ENCODE results near the gene RBM10. TPM values are rescaled to one million over a fixed set of nuclear protein-coding genes. Genes with fewer than 3 reads are reported as not detected.

Gene RBM10
- total and polyA plus RNA-seq, 2 donors (not counting 1 experiment from before 2014, with no cell fraction given), result 48.7 to 51.6 TPM

DNA sequence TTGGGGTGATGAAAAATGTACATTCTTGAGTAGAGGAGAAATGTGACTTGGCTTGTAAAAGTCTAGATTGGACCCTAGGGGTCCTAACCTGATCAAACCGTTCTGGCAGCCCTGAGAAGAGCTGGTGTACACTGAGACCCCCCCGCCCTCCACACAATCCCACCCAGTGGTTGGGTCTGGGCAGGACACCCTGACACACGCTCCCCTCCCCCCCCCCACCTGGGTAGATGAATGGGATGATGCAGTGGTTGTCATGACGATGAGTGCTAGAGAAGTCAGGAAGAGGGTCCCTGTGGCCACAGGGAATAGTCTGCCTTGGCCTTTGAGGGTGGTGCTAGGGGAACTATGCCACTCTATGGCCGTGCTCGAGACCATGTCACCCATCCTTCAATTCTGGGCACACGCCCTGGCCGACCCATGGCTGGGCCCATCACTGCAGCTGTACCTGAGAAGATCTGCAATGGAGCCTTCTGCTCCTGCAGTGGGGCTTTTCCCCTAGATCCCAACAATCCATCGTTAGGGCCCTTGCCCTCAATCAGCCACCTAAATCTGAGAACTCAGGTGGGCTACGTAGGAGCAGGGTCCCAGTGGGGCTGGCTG is 77.8 kb downstream of the RBM10 start:
- TF ChIP-seq, protein P1, sequence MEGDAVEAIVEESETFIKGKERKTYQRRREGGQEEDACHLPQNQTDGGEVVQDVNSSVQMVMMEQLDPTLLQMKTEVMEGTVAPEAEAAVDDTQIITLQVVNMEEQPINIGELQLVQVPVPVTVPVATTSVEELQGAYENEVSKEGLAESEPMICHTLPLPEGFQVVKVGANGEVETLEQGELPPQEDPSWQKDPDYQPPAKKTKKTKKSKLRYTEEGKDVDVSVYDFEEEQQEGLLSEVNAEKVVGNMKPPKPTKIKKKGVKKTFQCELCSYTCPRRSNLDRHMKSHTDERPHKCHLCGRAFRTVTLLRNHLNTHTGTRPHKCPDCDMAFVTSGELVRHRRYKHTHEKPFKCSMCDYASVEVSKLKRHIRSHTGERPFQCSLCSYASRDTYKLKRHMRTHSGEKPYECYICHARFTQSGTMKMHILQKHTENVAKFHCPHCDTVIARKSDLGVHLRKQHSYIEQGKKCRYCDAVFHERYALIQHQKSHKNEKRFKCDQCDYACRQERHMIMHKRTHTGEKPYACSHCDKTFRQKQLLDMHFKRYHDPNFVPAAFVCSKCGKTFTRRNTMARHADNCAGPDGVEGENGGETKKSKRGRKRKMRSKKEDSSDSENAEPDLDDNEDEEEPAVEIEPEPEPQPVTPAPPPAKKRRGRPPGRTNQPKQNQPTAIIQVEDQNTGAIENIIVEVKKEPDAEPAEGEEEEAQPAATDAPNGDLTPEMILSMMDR (IDR thresholded peaks at IDR 0.05), result no peak
- TF ChIP-seq EZH2 (IDR thresholded peaks at IDR 0.05; ENCODE audit: borderline replicate concordance, insufficient read depth, low read depth, low read length, poor library complexity, severe bottlenecking), result no peak
- ChIA-PET POLR2A (no interaction called here), CTCF (no interaction called here)

DNA sequence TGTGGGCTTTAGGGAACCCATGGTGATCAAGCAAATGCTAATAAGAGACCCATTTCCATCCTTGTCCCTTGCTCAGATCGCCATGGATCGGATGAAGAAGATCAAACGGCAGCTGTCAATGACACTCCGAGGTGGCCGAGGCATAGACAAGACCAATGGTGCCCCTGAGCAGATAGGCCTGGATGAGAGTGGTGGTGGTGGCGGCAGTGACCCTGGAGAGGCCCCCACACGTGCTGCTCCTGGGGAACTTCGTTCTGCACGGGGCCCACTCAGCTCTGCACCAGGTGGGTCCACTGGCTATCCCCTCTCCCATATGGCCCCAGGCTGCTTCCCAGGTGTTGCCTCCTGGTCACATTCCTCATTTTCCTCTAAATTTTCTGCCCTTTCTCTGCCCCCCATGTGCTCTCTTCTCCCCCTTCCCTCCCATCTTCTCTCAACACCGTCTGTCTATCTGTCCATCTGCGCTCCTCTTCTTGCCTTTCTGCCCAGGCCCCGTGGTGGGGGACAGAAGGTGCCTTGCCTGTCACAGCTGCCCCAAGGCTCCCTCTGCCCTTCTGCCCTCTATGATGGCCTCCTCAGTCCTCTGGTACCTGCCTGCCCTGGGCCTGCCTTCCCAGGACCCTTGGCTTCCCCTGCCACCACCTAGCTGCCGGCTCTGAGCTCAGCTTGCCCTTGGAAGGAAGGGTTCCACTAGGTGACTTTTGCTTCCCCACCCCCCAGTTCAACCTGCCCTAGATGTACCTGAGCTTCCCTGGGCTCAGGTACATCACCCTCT is 78.6 kb downstream of the RBM10 start:
- Histone ChIP-seq H3K27ac (ENCODE audit: low read length in 2 of 2) (no peak overlapping the region), H3K79me2 (ENCODE audit: control insufficient read depth, insufficient read depth, low read length) (peaks cover 28% of the 10 kb centered on the region), H3K4me1 (ENCODE audit: control insufficient read depth in 2 of 2, insufficient read depth in 2 of 2, low read length in 2 of 2) (peaks cover 19 to 20% of the 10 kb centered on the region in 2 donors), H3K4me3 (ENCODE audit: control extremely low read depth in 1 of 5, extremely low read depth in 1 of 5, insufficient read depth in 1 of 5, low read depth in 2 of 5, low read length in 4 of 5) (no peak overlapping the region), H3K36me3 (replicated peaks in 1 of 2; ENCODE audit: control extremely low read depth in 1 of 2, control insufficient read depth in 1 of 2, extremely low read depth in 1 of 2, insufficient read depth in 2 of 2, low read length in 1 of 2) (peaks cover 0 to 42% of the 10 kb centered on the region in 2 experiments), H3K27me3 (replicated peaks in 1 of 4; ENCODE audit: control extremely low read depth in 1 of 4, control insufficient read depth in 3 of 4, insufficient read depth in 4 of 4, low read length in 3 of 4) (no peaks in the 10 kb centered on the region), H3K9me3 (ENCODE audit: control extremely low read depth in 1 of 3, control insufficient read depth in 2 of 3, insufficient read depth in 1 of 3, low read length in 2 of 3) (no peaks in the 10 kb centered on the region), H3K9ac (ENCODE audit: low read length) (no peak overlapping the region), H3K4me2 (replicated peaks; ENCODE audit: low read depth, low read length, poor library complexity, severe bottlenecking) (no peak overlapping the region), H2AFZ (ENCODE audit: insufficient read depth, low read depth, low read length, poor library complexity, severe bottlenecking) (no peak overlapping the region), H4K20me1 (ENCODE audit: control insufficient read depth, insufficient read depth, low read length, poor library complexity, severe bottlenecking) (peaks cover 37% of the 10 kb centered on the region)
- ChIA-PET CTCF (no interaction called here), POLR2A (no interaction called here)
- Mint-ChIP-seq H3K9me3 (ENCODE audit: insufficient read depth) (no peaks in the 10 kb centered on the region), H3K27me3 (no peaks in the 10 kb centered on the region), H3K4me1 (peaks cover 26% of the 10 kb centered on the region), H3K27ac (no peak overlapping the region), H3K4me3 (no peak overlapping the region)
- WGBS (ENCODE audit: insufficient coverage), result 93% methylated on average over 6 of the region's 13 CpGs
- ATAC-seq (ENCODE audit: low read depth), result no peak
- DNase-seq, result no peak
- TF ChIP-seq, protein P1 (IDR thresholded peaks at IDR 0.05), result no peak
- no peak for TF ChIP-seq EZH2 (IDR thresholded peaks at IDR 0.05; ENCODE audit: borderline replicate concordance, insufficient read depth, low read depth, low read length, poor library complexity, severe bottlenecking)
- intact Hi-C loops (cut with micrococcal nuclease), result no loop called here

More for the DNA sequence above, 77.8 kb downstream of the RBM10 start:
- no peaks in the 10 kb centered on the region for H3K9me3 ChIP-seq (ENCODE audit: control extremely low read depth in 1 of 3, control insufficient read depth in 2 of 3, insufficient read depth in 1 of 3, low read length in 2 of 3)
- 93% methylated on average over 5 of the region's 10 CpGs for WGBS (ENCODE audit: insufficient coverage)
- no peak overlapping the region for H3K4me3 ChIP-seq (ENCODE audit: control extremely low read depth in 1 of 5, extremely low read depth in 1 of 5, insufficient read depth in 1 of 5, low read depth in 2 of 5, low read length in 4 of 5)
- H3K27me3 ChIP-seq (replicated peaks in 1 of 4; ENCODE audit: control extremely low read depth in 1 of 4, control insufficient read depth in 3 of 4, insufficient read depth in 4 of 4, low read length in 3 of 4), result no peaks in the 10 kb centered on the region
- Mint-ChIP-seq H3K4me3 (no peak overlapping the region), H3K27me3 (no peaks in the 10 kb centered on the region), H3K9me3 (ENCODE audit: insufficient read depth) (no peaks in the 10 kb centered on the region), H3K27ac (no peak overlapping the region), H3K4me1 (peaks cover 26% of the 10 kb centered on the region)
- no peak overlapping the region for H3K27ac ChIP-seq (ENCODE audit: low read length in 2 of 2)
- peaks cover 37% of the 10 kb centered on the region for H4K20me1 ChIP-seq (ENCODE audit: control insufficient read depth, insufficient read depth, low read length, poor library complexity, severe bottlenecking)
- H3K4me2 ChIP-seq (replicated peaks; ENCODE audit: low read depth, low read length, poor library complexity, severe bottlenecking), result no peak overlapping the region
- peaks cover 29% of the 10 kb centered on the region for H3K79me2 ChIP-seq (ENCODE audit: control insufficient read depth, insufficient read depth, low read length)
- intact Hi-C loops (cut with micrococcal nuclease), result no loop called here
- H2AFZ ChIP-seq (ENCODE audit: insufficient read depth, low read depth, low read length, poor library complexity, severe bottlenecking), result no peak overlapping the region
- peaks cover 0 to 42% of the 10 kb centered on the region in 2 experiments for H3K36me3 ChIP-seq (replicated peaks in 1 of 2; ENCODE audit: control extremely low read depth in 1 of 2, control insufficient read depth in 1 of 2, extremely low read depth in 1 of 2, insufficient read depth in 2 of 2, low read length in 1 of 2)
- H3K9ac ChIP-seq (ENCODE audit: low read length), result no peak overlapping the region
- ATAC-seq (ENCODE audit: low read depth), result no peak
- H3K4me1 ChIP-seq (ENCODE audit: control insufficient read depth in 2 of 2, insufficient read depth in 2 of 2, low read length in 2 of 2), result peaks cover 19 to 20% of the 10 kb centered on the region in 2 donors
- DNase-seq, result no peak
